ENCODE data around the gene ARAF.

The ARAF gene

GRCh38 chrX:47564438-47565085 lies 3.6 kb downstream of the ARAF start:
- no peak for DNase-seq

GRCh38 chrX:47566841-47567240 lies 5.8 kb downstream of the ARAF start:
- DNase-seq, result no peak

- DNase-seq, result no peak
Measured at GRCh38 chrX:47568656-47569295, 7.8 kb downstream of the ARAF start.

GRCh38 chrX:47570794-47571193 lies 9.8 kb downstream of the ARAF start:
- DNase-seq, result no peak

GRCh38 chrX:47571215-47571614 lies 10.2 kb downstream of the ARAF start:
- DNase-seq, result no peak

- DNase-seq, result no peak
Measured at GRCh38 chrX:47571896-47572295, 10.9 kb downstream of the ARAF start.

GRCh38 chrX:47572773-47573340 lies 11.9 kb downstream of the ARAF start:
- no peak for DNase-seq

GRCh38 chrX:47573341-47574075 lies 12.5 kb downstream of the ARAF start:
- no peak for DNase-seq

GRCh38 chrX:47574076-47574546 lies 13.1 kb downstream of the ARAF start:
- DNase-seq, result no peak

GRCh38 chrX:47574547-47575301 lies 13.7 kb downstream of the ARAF start:
- no peak for DNase-seq

GRCh38 chrX:47576021-47576898 lies 15.3 kb downstream of the ARAF start:
- DNase-seq, result no peak

- no peak for DNase-seq
Measured at GRCh38 chrX:47577424-47577823, 16.4 kb downstream of the ARAF start.

- no peak for DNase-seq
Measured at GRCh38 chrX:47577901-47578300, 16.9 kb downstream of the ARAF start.

- no peak for DNase-seq
Measured at GRCh38 chrX:47578692-47579091, 17.7 kb downstream of the ARAF start.

- peak in 1 of 14 donors; percentile 11 for DNase-seq
Measured at GRCh38 chrX:47579537-47579936, 18.5 kb downstream of the ARAF start.

- peak in 11 of 14 donors; percentile 2 to 73 (median 22) for DNase-seq
Measured at GRCh38 chrX:47581731-47582647, 21.0 kb downstream of the ARAF start, which contains the start of gene TIMP1. TIMP1 (plus strand) TSS chrX:47582436; CDS start chrX:47583416, 980 bp downstream.

- DNase-seq, result no peak
Measured at GRCh38 chrX:47583240-47583861, 22.3 kb downstream of the ARAF start.

GRCh38 chrX:47584714-47585113 lies 23.7 kb downstream of the ARAF start:
- DNase-seq, result no peak

GRCh38 chrX:47585273-47585672 lies 24.3 kb downstream of the ARAF start:
- no peak for DNase-seq

Data from C1 segment of cervical spinal cord (tissue), 14 donors.